HepG2 (cell line): ENCODE measurements around the gene SEMA3F. TPM values are rescaled to one million over a fixed set of nuclear protein-coding genes. Genes with fewer than 3 reads are reported as not detected.

Experiments
- ATAC-seq: fragments of 200-7000 bp; cut with Tn5 transposase; 3 replicates; pipeline ENCODE4 v1.9.1; 2020; ENCODE audit warnings: mild to moderate bottlenecking, moderate library complexity
- BruUV-seq: library from RNA; stranded (reverse); fragments of 400-500 nt; replicated peaks from 2 replicates; lab custom pipeline; 2021; lab: Mats Ljungman, UMichigan
- CTCF ChIA-PET: fragments of 300-600 bp; formaldehyde crosslinking; extraction: SDS; loops from one replicate; lab custom pipeline; 2021; ENCODE audit warnings: low total read pairs, inconsistent platforms, low intra/inter-chr PET ratio; lab: Yijun Ruan, JAX
- POLR2A ChIA-PET: fragments of 350-600 bp; sonication (Branson Sonifier 250); formaldehyde crosslinking; loops from one replicate; lab custom pipeline; 2020; ENCODE audit warnings: antibody characterized with exemption, inconsistent platforms; lab: Yijun Ruan, JAX
- DNase-seq: peaks from one replicate; pipeline ENCODE4 v3.0.0-alpha.2; 2015; ENCODE audit warnings: low spot score
- FAIRE-seq: peaks from 3 replicates; lab custom pipeline; 2011; peaks lifted over from hg19 to GRCh38; lab: Jason Lieb, UNC
- H2AFZ ChIP-seq: one replicate; pipeline ENCODE4 v1.6.1; 2011; ENCODE audit warnings: low read length, inconsistent platforms
- H3K27ac ChIP-seq: fragments of 300-600 bp; 3 replicates; pipeline ENCODE4 v1.8.0; 2011; ENCODE audit warnings: mixed run types, mild to moderate bottlenecking, mixed read lengths, low read length, inconsistent platforms; ENCODE audit not compliant: insufficient read depth; ENCODE audit errors: extremely low read length
- H3K27me3 ChIP-seq, 2 experiments: fragments of 200-600 bp in 1 of 2; 2 replicates in 1 of 2; 3 replicates in 1 of 2; pipeline versions ENCODE4 v1.6.0 to v1.8.0; 2011; ENCODE audit warnings: low read length in 2 of 2, mild to moderate bottlenecking in 2 of 2, moderate library complexity in 2 of 2, inconsistent platforms in 1 of 2; ENCODE audit not compliant: insufficient read depth in 2 of 2, control insufficient read depth in 1 of 2
- H3K36me3 ChIP-seq, 2 experiments: fragments of 200-600 bp in 1 of 2; replicated peaks in 1 of 2; 2 replicates in 1 of 2; 3 replicates in 1 of 2; pipeline versions ENCODE4 v1.5.1 to v1.8.0; 2011; ENCODE audit warnings: low read length in 2 of 2, inconsistent platforms in 1 of 2; ENCODE audit not compliant: insufficient read depth in 2 of 2, control insufficient read depth in 1 of 2
- H3K4me1 ChIP-seq: 2 replicates; pipeline ENCODE4 v1.5.1; 2012; ENCODE audit warnings: low read length, inconsistent platforms; ENCODE audit not compliant: insufficient read depth
- H3K4me2 ChIP-seq: 2 replicates; pipeline ENCODE4 v1.6.0; 2011; ENCODE audit warnings: low read depth, low read length, inconsistent platforms
- H3K4me3 ChIP-seq, 3 experiments: fragments of 200-600 bp in 1 of 3; sonication (generic), shearing (Covaris generic) in 1 of 3; replicated peaks in 1 of 3; 2 replicates each; pipeline ENCODE4 v1.5.1; 2011 to 2016; ENCODE audit warnings: low read length in 3 of 3, inconsistent platforms in 2 of 3, low read depth in 2 of 3, mild to moderate bottlenecking in 2 of 3, control low read depth in 1 of 3, mixed read lengths in 1 of 3; ENCODE audit not compliant: insufficient read depth in 1 of 3
- H3K79me2 ChIP-seq: one replicate; pipeline ENCODE4 v1.6.1; 2011; ENCODE audit warnings: low read length, inconsistent platforms; ENCODE audit not compliant: insufficient read depth
- H3K9ac ChIP-seq: 2 replicates; pipeline ENCODE4 v1.6.0; 2011; ENCODE audit warnings: mild to moderate bottlenecking, low read depth, low read length, inconsistent platforms; ENCODE audit not compliant: insufficient read depth
- H3K9me3 ChIP-seq: 2 replicates; pipeline ENCODE4 v1.5.1; 2012; ENCODE audit warnings: mild to moderate bottlenecking, low read length
- H4K20me1 ChIP-seq: 2 replicates; pipeline ENCODE4 v1.6.0; 2011; ENCODE audit warnings: inconsistent platforms, mild to moderate bottlenecking, low read length, moderate library complexity; ENCODE audit not compliant: insufficient read depth
- CBX5 ChIP-seq: sonication (generic); formaldehyde crosslinking; IDR thresholded peaks from 2 replicates; pipeline ENCODE4 v1.4.0; 2020; ENCODE audit warnings: missing genetic modification reagents, borderline replicate concordance
- GATA4 ChIP-seq: sonication (generic); IDR thresholded peaks from 2 replicates; pipeline ENCODE4 v1.6.1; 2016; ENCODE audit warnings: antibody characterized with exemption, low read depth, borderline replicate concordance
- GFI1 ChIP-seq: sonication (generic); formaldehyde crosslinking; IDR thresholded peaks from 2 replicates; pipeline ENCODE4 v1.5.0; 2020; ENCODE audit warnings: missing genetic modification reagents, mild to moderate bottlenecking, borderline replicate concordance
- HNRNPH1 ChIP-seq: fragments of 200-400 bp; formaldehyde crosslinking; optimal IDR thresholded peaks from 2 replicates; pipeline ENCODE3; 2017; ENCODE audit warnings: mild to moderate bottlenecking, low read depth, low read length
- MED1 ChIP-seq: sonication (generic); formaldehyde crosslinking; IDR thresholded peaks from 2 replicates; pipeline ENCODE4 v1.4.0; 2020; ENCODE audit warnings: missing genetic modification reagents
- NR2C2 ChIP-seq: sonication (generic); formaldehyde crosslinking; IDR thresholded peaks from 2 replicates; pipeline ENCODE4 v1.4.0; 2020; ENCODE audit warnings: missing genetic modification reagents, mild to moderate bottlenecking, moderate library complexity, borderline replicate concordance
- PHF5A ChIP-seq: IDR thresholded peaks from one replicate; pipeline ENCODE4 v1.6.1; 2018; ENCODE audit warnings: low read depth, missing genetic modification reagents; ENCODE audit not compliant: unreplicated experiment
- PTBP1 ChIP-seq: fragments of 200-400 bp; formaldehyde crosslinking; IDR thresholded peaks from 2 replicates; pipeline ENCODE4 v1.6.1; 2018; ENCODE audit warnings: low read length, low read depth; ENCODE audit not compliant: poor library complexity, severe bottlenecking
- ZBTB10 ChIP-seq: sonication (generic); formaldehyde crosslinking; IDR thresholded peaks from 2 replicates; pipeline ENCODE4 v1.4.0; 2020; ENCODE audit warnings: missing genetic modification reagents, borderline replicate concordance
- ZFYVE20 ChIP-seq: sonication (generic); formaldehyde crosslinking; IDR thresholded peaks from 2 replicates; pipeline ENCODE4 v1.8.0; 2023; ENCODE audit warnings: low read depth, mild to moderate bottlenecking, moderate library complexity, missing genetic modification reagents, borderline replicate concordance
- ZNF562 ChIP-seq: sonication (generic); formaldehyde crosslinking; IDR thresholded peaks from 2 replicates; pipeline ENCODE4 v1.8.0; 2022; ENCODE audit warnings: missing genetic modification reagents, borderline replicate concordance
- ZNF652 ChIP-seq: IDR thresholded peaks from 2 replicates; pipeline ENCODE4 v1.6.1; 2016; ENCODE audit warnings: low read depth, borderline replicate concordance
- ZNF678 ChIP-seq: sonication (generic); formaldehyde crosslinking; IDR thresholded peaks from 2 replicates; pipeline ENCODE4 v1.4.0; 2020; ENCODE audit warnings: mild to moderate bottlenecking, missing genetic modification reagents
- ZNF703 ChIP-seq: sonication (generic); formaldehyde crosslinking; IDR thresholded peaks from 2 replicates; pipeline ENCODE4 v1.5.1; 2020; ENCODE audit warnings: missing genetic modification reagents, mild to moderate bottlenecking, moderate library complexity, borderline replicate concordance
- ZNF788 ChIP-seq: sonication (generic); formaldehyde crosslinking; IDR thresholded peaks from 2 replicates; pipeline ENCODE4 v1.5.0; 2020; ENCODE audit warnings: mild to moderate bottlenecking, missing genetic modification reagents, borderline replicate concordance
- ZNF790 ChIP-seq: sonication (generic); formaldehyde crosslinking; IDR thresholded peaks from 2 replicates; pipeline ENCODE4 v1.8.0; 2022; ENCODE audit warnings: missing genetic modification reagents, mild to moderate bottlenecking, borderline replicate concordance
- WGBS: methylation state at CpG from one replicate; pipeline ENCODE4 v1.1.6; 2017; ENCODE audit warnings: low lambda C conversion rate; 5-methylcytosine and 5-hydroxymethylcytosine counted together
- in situ Hi-C: cut with HindIII; loops from 2 replicates; pipeline ENCODE4 v1.10.0; 2017; ENCODE audit warnings: low pct_unique_long_range_greater_than_20kb; ENCODE audit not compliant: extremely low pct_ligation_motif_present
- intact Hi-C: fragments of 100-400 bp; cut with micrococcal nuclease; formaldehyde crosslinking; loops from one replicate; pipeline ENCODE4 v1.10.0; 2022; ENCODE audit not compliant: unreplicated experiment
- polyA plus RNA-seq, 8 experiments: library from polyadenylated mRNA; depleted of rRNA in 3 of 8; stranded (reverse) in 7 of 8; unstranded in 1 of 8; fragments of >200 nt; fragmentation: Illumina TruSeq in 4 of 8; extraction: Trizol in 4 of 8; gene quantifications; 2 replicates each; pipeline versions ENCODE4 v1.2.1 to v1.2.3, GENCODE V29; 2011 to 2016; ENCODE audit warnings: low read depth in 4 of 8, missing spikeins in 1 of 8, mixed read lengths in 1 of 8; ENCODE audit not compliant: insufficient read depth in 1 of 8
- total RNA-seq, 5 experiments: library from RNA; depleted of rRNA; stranded (reverse); fragments of >200 nt; fragmentation: Illumina TruSeq; extraction: Trizol; gene quantifications; 2 replicates each; pipeline ENCODE4 v1.2.3, GENCODE V29; 2016; ENCODE audit warnings: low read depth in 1 of 5
- TF ChIP-seq, protein P1 (sequence below): sonication (generic); formaldehyde crosslinking; conservative IDR thresholded peaks from 2 replicates; pipeline ENCODE4 v1.4.0; 2020; ENCODE audit warnings: missing genetic modification reagents

The SEMA3F gene
- total and polyA plus RNA-seq, 2 of the 13 experiments (the other 11 are each of a cell fraction or from before 2014, with no cell fraction given): 7.6 to 17.2 TPM

DNA sequence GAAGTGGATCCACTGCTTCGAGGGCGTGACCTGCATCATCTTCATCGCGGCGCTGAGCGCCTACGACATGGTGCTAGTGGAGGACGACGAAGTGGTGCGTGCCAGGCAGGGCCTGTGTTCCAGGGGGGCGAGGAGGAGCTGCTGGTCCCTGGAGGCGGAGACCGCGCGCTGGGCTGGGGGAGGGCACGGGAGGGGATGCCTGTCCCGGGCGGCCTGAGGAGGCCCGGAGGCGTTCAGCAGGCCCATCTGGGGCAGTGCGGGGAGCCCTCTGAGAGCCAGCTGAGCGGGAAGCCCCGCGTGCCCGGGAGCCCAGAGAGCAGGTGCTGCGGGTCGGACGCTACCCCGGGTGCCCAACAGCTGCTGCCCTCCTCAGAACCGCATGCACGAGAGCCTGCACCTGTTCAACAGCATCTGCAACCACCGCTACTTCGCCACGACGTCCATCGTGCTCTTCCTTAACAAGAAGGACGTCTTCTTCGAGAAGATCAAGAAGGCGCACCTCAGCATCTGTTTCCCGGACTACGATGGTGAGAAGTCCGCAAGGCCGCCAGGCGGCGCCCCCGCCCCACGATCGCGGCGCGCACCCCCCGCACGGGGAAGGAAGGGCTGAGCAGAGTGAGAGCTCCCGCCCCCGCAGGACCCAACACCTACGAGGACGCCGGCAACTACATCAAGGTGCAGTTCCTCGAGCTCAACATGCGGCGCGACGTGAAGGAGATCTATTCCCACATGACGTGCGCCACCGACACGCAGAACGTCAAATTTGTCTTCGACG lies 39.2 kb downstream of the SEMA3F start (continued):
- TF ChIP-seq ZFYVE20 (CRISPR knock-in tag) (no peak), ZNF703 (CRISPR knock-in tag) (no peak), PTBP1 (no peak), CBX5 (CRISPR knock-in tag) (peak; percentile 68), MED1 (CRISPR knock-in tag) (peak; percentile 59), ZNF678 (CRISPR knock-in tag) (no peak; the same call in 1 of the 2 replicates), ZNF652 (CRISPR knock-in tag) (no peak), ZNF562 (no peak), PHF5A (CRISPR knock-in tag) (peak; percentile 70), ZNF788 (CRISPR knock-in tag) (peak; percentile 29; the same call in 1 of the 2 replicates)

DNA sequence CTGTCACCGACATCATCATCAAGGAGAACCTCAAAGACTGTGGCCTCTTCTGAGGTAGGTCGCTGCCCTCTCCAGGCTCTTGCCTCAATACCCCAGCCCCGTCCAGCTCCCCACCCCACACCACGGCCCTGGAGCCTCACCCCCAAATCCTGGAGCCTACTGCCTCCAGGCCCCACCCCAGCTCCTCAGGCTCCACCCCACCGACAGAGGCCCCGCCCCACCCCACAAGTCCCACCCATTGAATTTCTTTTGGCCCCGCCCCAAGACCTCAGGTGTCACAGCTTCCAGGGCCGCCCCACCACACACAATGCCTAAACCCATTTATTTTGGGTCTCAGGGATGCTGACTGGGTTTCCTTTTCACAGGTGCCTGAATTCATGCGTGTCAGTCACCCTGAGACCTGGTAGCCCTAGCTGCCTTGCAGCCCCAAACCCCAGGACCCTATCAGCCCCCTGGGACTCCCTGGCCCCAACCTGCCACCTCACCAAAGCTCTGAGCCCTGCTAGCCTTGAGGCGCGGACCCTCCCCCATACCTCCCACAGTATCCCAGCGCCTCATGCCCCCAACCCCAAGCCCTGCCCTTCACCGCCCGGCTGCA lies 39.9 kb downstream of the SEMA3F start:
- ChIA-PET POLR2A (interaction anchor here (0.9 to 4.0 kb wide), 28 partner anchors 13 to 350 kb away, joined by 3 to 844 read pairs (median 6); partner anchors contain the start of genes GNAI2, HYAL1, HYAL3 and IFRD2), CTCF (interaction anchor here (1.1 to 4.8 kb wide), 5 partner anchors 10 to 76 kb away, joined by 4 to 265 read pairs (median 5); partner anchors contain the start of gene SLC38A3)
- in situ Hi-C loops: loop anchor here (5.0 to 10.0 kb wide), 2 partner anchors 32 to 80 kb away; partner anchors contain the start of gene LSMEM2
- Histone ChIP-seq H3K9me3 (no peaks in the 10 kb centered on the region), H3K79me2 (no peaks in the 10 kb centered on the region), H3K27me3 (no peaks in the 10 kb centered on the region), H3K4me1 (peaks cover 54% of the 10 kb centered on the region), H2AFZ (no peak overlapping the region), H3K27ac (peak overlapping the region; percentile 97), H3K36me3 (no peaks in the 10 kb centered on the region), H4K20me1 (peaks cover 4% of the 10 kb centered on the region), H3K4me3 (peak overlapping the region; percentile 28 to 70 (median 35)), H3K9ac (peak overlapping the region; percentile 82), H3K4me2 (peak overlapping the region; percentile 91)
- DNase-seq (peak; percentile 52), ATAC-seq (peak; percentile 19), FAIRE-seq (no peak)
- WGBS: 12% methylated on average over 12 of the region's 14 CpGs
- no TSS peak for BruUV-seq
- intact Hi-C loops: loop anchor here (1.0 to 5.0 kb wide), 3 partner anchors 15 to 77 kb away; no protein-coding TSS in a partner anchor
- TF ChIP-seq GATA4: no peak
- TF ChIP-seq, protein P1, sequence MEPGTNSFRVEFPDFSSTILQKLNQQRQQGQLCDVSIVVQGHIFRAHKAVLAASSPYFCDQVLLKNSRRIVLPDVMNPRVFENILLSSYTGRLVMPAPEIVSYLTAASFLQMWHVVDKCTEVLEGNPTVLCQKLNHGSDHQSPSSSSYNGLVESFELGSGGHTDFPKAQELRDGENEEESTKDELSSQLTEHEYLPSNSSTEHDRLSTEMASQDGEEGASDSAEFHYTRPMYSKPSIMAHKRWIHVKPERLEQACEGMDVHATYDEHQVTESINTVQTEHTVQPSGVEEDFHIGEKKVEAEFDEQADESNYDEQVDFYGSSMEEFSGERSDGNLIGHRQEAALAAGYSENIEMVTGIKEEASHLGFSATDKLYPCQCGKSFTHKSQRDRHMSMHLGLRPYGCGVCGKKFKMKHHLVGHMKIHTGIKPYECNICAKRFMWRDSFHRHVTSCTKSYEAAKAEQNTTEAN (CRISPR knock-in tag): no peak
- TF ChIP-seq ZBTB10 (CRISPR knock-in tag): no peak
- no peak for TF ChIP-seq ZNF703 (CRISPR knock-in tag)
- TF ChIP-seq ZNF790 (CRISPR knock-in tag): 0 out of 2 replicates have a peak, but pooled peaks have one; percentile 31
- TF ChIP-seq NR2C2 (CRISPR knock-in tag): 0 out of 2 replicates have a peak, but pooled peaks have one; percentile 0
- peak; percentile 62 for TF ChIP-seq HNRNPH1
- no peak for TF ChIP-seq GFI1 (CRISPR knock-in tag)
